HepG2 (cell line): ENCODE results near the gene SH3BP2. TPM values are rescaled to one million over a fixed set of nuclear protein-coding genes. Genes with fewer than 3 reads are reported as not detected.

ENCODE experiments used
- ATAC-seq: fragments of 200-7000 bp; cut with Tn5 transposase; 3 replicates; pipeline ENCODE4 v1.9.1; 2020; ENCODE audit warnings: mild to moderate bottlenecking, moderate library complexity
- BruUV-seq: library from RNA; stranded (reverse); fragments of 400-500 nt; replicated peaks from 2 replicates; lab custom pipeline; 2021; lab: Mats Ljungman, UMichigan
- CTCF ChIA-PET: fragments of 300-600 bp; formaldehyde crosslinking; extraction: SDS; loops from one replicate; lab custom pipeline; 2021; ENCODE audit warnings: low total read pairs, inconsistent platforms, low intra/inter-chr PET ratio; lab: Yijun Ruan, JAX
- POLR2A ChIA-PET: fragments of 350-600 bp; sonication (Branson Sonifier 250); formaldehyde crosslinking; loops from one replicate; lab custom pipeline; 2020; ENCODE audit warnings: antibody characterized with exemption, inconsistent platforms; lab: Yijun Ruan, JAX
- DNase-seq: peaks from one replicate; pipeline ENCODE4 v3.0.0-alpha.2; 2015; ENCODE audit warnings: low spot score
- FAIRE-seq: peaks from 3 replicates; lab custom pipeline; 2011; peaks lifted over from hg19 to GRCh38; lab: Jason Lieb, UNC
- H2AFZ ChIP-seq: one replicate; pipeline ENCODE4 v1.6.1; 2011; ENCODE audit warnings: low read length, inconsistent platforms
- H3K27ac ChIP-seq: fragments of 300-600 bp; 3 replicates; pipeline ENCODE4 v1.8.0; 2011; ENCODE audit warnings: mixed run types, mild to moderate bottlenecking, mixed read lengths, low read length, inconsistent platforms; ENCODE audit not compliant: insufficient read depth; ENCODE audit errors: extremely low read length
- H3K27me3 ChIP-seq, 2 experiments: fragments of 200-600 bp in 1 of 2; 2 replicates in 1 of 2; 3 replicates in 1 of 2; pipeline versions ENCODE4 v1.6.0 to v1.8.0; 2011; ENCODE audit warnings: low read length in 2 of 2, mild to moderate bottlenecking in 2 of 2, moderate library complexity in 2 of 2, inconsistent platforms in 1 of 2; ENCODE audit not compliant: insufficient read depth in 2 of 2, control insufficient read depth in 1 of 2
- H3K36me3 ChIP-seq, 2 experiments: fragments of 200-600 bp in 1 of 2; replicated peaks in 1 of 2; 2 replicates in 1 of 2; 3 replicates in 1 of 2; pipeline versions ENCODE4 v1.5.1 to v1.8.0; 2011; ENCODE audit warnings: low read length in 2 of 2, inconsistent platforms in 1 of 2; ENCODE audit not compliant: insufficient read depth in 2 of 2, control insufficient read depth in 1 of 2
- H3K4me1 ChIP-seq: 2 replicates; pipeline ENCODE4 v1.5.1; 2012; ENCODE audit warnings: low read length, inconsistent platforms; ENCODE audit not compliant: insufficient read depth
- H3K4me2 ChIP-seq: 2 replicates; pipeline ENCODE4 v1.6.0; 2011; ENCODE audit warnings: low read depth, low read length, inconsistent platforms
- H3K4me3 ChIP-seq, 3 experiments: fragments of 200-600 bp in 1 of 3; sonication (generic), shearing (Covaris generic) in 1 of 3; replicated peaks in 1 of 3; 2 replicates each; pipeline ENCODE4 v1.5.1; 2011 to 2016; ENCODE audit warnings: low read length in 3 of 3, inconsistent platforms in 2 of 3, low read depth in 2 of 3, mild to moderate bottlenecking in 2 of 3, control low read depth in 1 of 3, mixed read lengths in 1 of 3; ENCODE audit not compliant: insufficient read depth in 1 of 3
- H3K79me2 ChIP-seq: one replicate; pipeline ENCODE4 v1.6.1; 2011; ENCODE audit warnings: low read length, inconsistent platforms; ENCODE audit not compliant: insufficient read depth
- H3K9ac ChIP-seq: 2 replicates; pipeline ENCODE4 v1.6.0; 2011; ENCODE audit warnings: mild to moderate bottlenecking, low read depth, low read length, inconsistent platforms; ENCODE audit not compliant: insufficient read depth
- H3K9me3 ChIP-seq: 2 replicates; pipeline ENCODE4 v1.5.1; 2012; ENCODE audit warnings: mild to moderate bottlenecking, low read length
- H4K20me1 ChIP-seq: 2 replicates; pipeline ENCODE4 v1.6.0; 2011; ENCODE audit warnings: inconsistent platforms, mild to moderate bottlenecking, low read length, moderate library complexity; ENCODE audit not compliant: insufficient read depth
- DBP ChIP-seq: sonication (generic); formaldehyde crosslinking; IDR thresholded peaks from 2 replicates; pipeline ENCODE4 v1.4.0; 2020; ENCODE audit warnings: missing genetic modification reagents; ENCODE audit errors: not compliant biosample characterization
- DPF2 ChIP-seq: sonication (generic); formaldehyde crosslinking; IDR thresholded peaks from 2 replicates; pipeline ENCODE4 v1.4.0; 2020; ENCODE audit warnings: mild to moderate bottlenecking, low read depth, missing genetic modification reagents, borderline replicate concordance
- DR1 ChIP-seq: sonication (generic); formaldehyde crosslinking; IDR thresholded peaks from 2 replicates; pipeline ENCODE4 v1.8.0; 2021; ENCODE audit warnings: mild to moderate bottlenecking, missing genetic modification reagents, inconsistent platforms
- HNRNPL ChIP-seq: fragments of 200-400 bp; formaldehyde crosslinking; IDR thresholded peaks from 2 replicates; pipeline ENCODE4 v1.6.1; 2017; ENCODE audit warnings: mild to moderate bottlenecking, low read depth, low read length
- KIAA2018 ChIP-seq: sonication (generic); formaldehyde crosslinking; IDR thresholded peaks from 2 replicates; pipeline ENCODE4 v1.5.0; 2020; ENCODE audit warnings: mild to moderate bottlenecking, missing genetic modification reagents, borderline replicate concordance
- KLF12 ChIP-seq: sonication (generic); formaldehyde crosslinking; IDR thresholded peaks from 2 replicates; pipeline ENCODE4 v1.4.0; 2020; ENCODE audit warnings: missing genetic modification reagents, borderline replicate concordance
- KLF15 ChIP-seq: sonication (generic); formaldehyde crosslinking; IDR thresholded peaks from 2 replicates; pipeline ENCODE4 v1.8.1; 2023; ENCODE audit warnings: borderline replicate concordance, mild to moderate bottlenecking, inconsistent platforms, missing genetic modification reagents, mixed read lengths
- MED8 ChIP-seq: sonication (generic); formaldehyde crosslinking; IDR thresholded peaks from 2 replicates; pipeline ENCODE4 v1.8.1; 2023; ENCODE audit warnings: mild to moderate bottlenecking, missing genetic modification reagents; ENCODE audit not compliant: insufficient replicate concordance
- PCBP1 ChIP-seq: fragments of 200-400 bp; formaldehyde crosslinking; IDR thresholded peaks from 2 replicates; pipeline ENCODE4 v1.6.1; 2017; ENCODE audit warnings: mild to moderate bottlenecking, low read depth, low read length, borderline replicate concordance
- RBFOX2 ChIP-seq: fragments of 200-400 bp; formaldehyde crosslinking; IDR thresholded peaks from 2 replicates; pipeline ENCODE4 v1.6.1; 2017; ENCODE audit warnings: low read depth, mild to moderate bottlenecking, low read length
- RFXANK ChIP-seq: IDR thresholded peaks from 2 replicates; pipeline ENCODE4 v1.6.1; 2016
- RXRB ChIP-seq: IDR thresholded peaks from 2 replicates; pipeline ENCODE4 v1.6.1; 2016; ENCODE audit warnings: borderline replicate concordance, missing genetic modification reagents, missing compliant biosample characterization
- SMAD3 ChIP-seq: sonication (generic); formaldehyde crosslinking; IDR thresholded peaks from 2 replicates; pipeline ENCODE4 v1.4.0; 2020; ENCODE audit warnings: missing genetic modification reagents
- ZMAT3 ChIP-seq: sonication (generic); formaldehyde crosslinking; conservative IDR thresholded peaks from 2 replicates; pipeline ENCODE4 v1.7.0; 2021; ENCODE audit warnings: missing genetic modification reagents
- ZNF17 ChIP-seq: sonication (generic); formaldehyde crosslinking; IDR thresholded peaks from 2 replicates; pipeline ENCODE4 v1.5.0; 2020; ENCODE audit warnings: mild to moderate bottlenecking, missing genetic modification reagents
- ZNF766 ChIP-seq: sonication (generic); formaldehyde crosslinking; IDR thresholded peaks from 2 replicates; pipeline ENCODE4 v1.5.0; 2020; ENCODE audit warnings: missing genetic modification reagents, borderline replicate concordance
- WGBS: methylation state at CpG from one replicate; pipeline ENCODE4 v1.1.6; 2017; ENCODE audit warnings: low lambda C conversion rate; 5-methylcytosine and 5-hydroxymethylcytosine counted together
- in situ Hi-C: cut with HindIII; loops from 2 replicates; pipeline ENCODE4 v1.10.0; 2017; ENCODE audit warnings: low pct_unique_long_range_greater_than_20kb; ENCODE audit not compliant: extremely low pct_ligation_motif_present
- intact Hi-C: fragments of 100-400 bp; cut with micrococcal nuclease; formaldehyde crosslinking; loops from one replicate; pipeline ENCODE4 v1.10.0; 2022; ENCODE audit not compliant: unreplicated experiment
- polyA plus RNA-seq, 8 experiments: library from polyadenylated mRNA; depleted of rRNA in 3 of 8; stranded (reverse) in 7 of 8; unstranded in 1 of 8; fragments of >200 nt; fragmentation: Illumina TruSeq in 4 of 8; extraction: Trizol in 4 of 8; gene quantifications; 2 replicates each; pipeline versions ENCODE4 v1.2.1 to v1.2.3, GENCODE V29; 2011 to 2016; ENCODE audit warnings: low read depth in 4 of 8, missing spikeins in 1 of 8, mixed read lengths in 1 of 8; ENCODE audit not compliant: insufficient read depth in 1 of 8
- total RNA-seq, 5 experiments: library from RNA; depleted of rRNA; stranded (reverse); fragments of >200 nt; fragmentation: Illumina TruSeq; extraction: Trizol; gene quantifications; 2 replicates each; pipeline ENCODE4 v1.2.3, GENCODE V29; 2016; ENCODE audit warnings: low read depth in 1 of 5

The SH3BP2 gene
- total and polyA plus RNA-seq, 2 of the 13 experiments (the other 11 are each of a cell fraction or from before 2014, with no cell fraction given), result 16.9 to 34.5 TPM

GRCh38 chr4:2809610-2810180 lies 16.8 kb downstream of the SH3BP2 start:
- Histone ChIP-seq H3K4me2 (no peak overlapping the region), H3K9ac (no peak overlapping the region), H3K27ac (no peak overlapping the region), H3K4me3 (no peak overlapping the region), H3K79me2 (peaks cover 14% of the 10 kb centered on the region), H3K9me3 (no peaks in the 10 kb centered on the region), H2AFZ (no peak overlapping the region), H3K36me3 (peaks cover 1 to 8% of the 10 kb centered on the region in 2 experiments; a peak in 2 of 5 replicates), H3K4me1 (peaks cover 43% of the 10 kb centered on the region), H4K20me1 (peaks cover 13% of the 10 kb centered on the region; the same call in 1 of the 2 replicates), H3K27me3 (no peaks in the 10 kb centered on the region)
- whole genome bisulfite sequencing, result 94% methylated on average over 3 of the region's 10 CpGs
- TF ChIP-seq ZNF766 (CRISPR knock-in tag), result no peak
- no peak for TF ChIP-seq DR1 (CRISPR knock-in tag)
- TF ChIP-seq ZMAT3, result no peak
- TF ChIP-seq PCBP1, result no peak
- no peak for TF ChIP-seq SMAD3
- no peak for TF ChIP-seq KLF12
- 0 out of 2 replicates have a peak, but pooled peaks have one; percentile 4 for TF ChIP-seq RBFOX2
- TF ChIP-seq RFXANK (CRISPR knock-in tag), result no peak
- no peak for TF ChIP-seq KLF15 (CRISPR knock-in tag)
- TF ChIP-seq DPF2 (CRISPR knock-in tag), result no peak
- no peak for TF ChIP-seq MED8 (CRISPR knock-in tag)
- 0 out of 2 replicates have a peak, but pooled peaks have one; percentile 35 for TF ChIP-seq HNRNPL
- no peak for TF ChIP-seq DBP
- TF ChIP-seq RXRB (CRISPR knock-in tag), result no peak
- peak; percentile 44; the same call in 1 of the 2 replicates for TF ChIP-seq ZNF17 (CRISPR knock-in tag)
- no peak for TF ChIP-seq KIAA2018 (CRISPR knock-in tag)
- ChIA-PET CTCF (no interaction called here), POLR2A (interaction anchor here (0.9 to 2.1 kb wide), 2 partner anchors 8 to 15 kb away, joined by 3 to 12 read pairs; no protein-coding TSS in a partner anchor)
- no peak for FAIRE-seq
- no peak for DNase-seq
- no TSS peak for BruUV-seq
- ATAC-seq, result no peak
- intact Hi-C loops (no loop called here), in situ Hi-C loops (no loop called here)
